ENCODE data around the gene CPA1.

DNA sequence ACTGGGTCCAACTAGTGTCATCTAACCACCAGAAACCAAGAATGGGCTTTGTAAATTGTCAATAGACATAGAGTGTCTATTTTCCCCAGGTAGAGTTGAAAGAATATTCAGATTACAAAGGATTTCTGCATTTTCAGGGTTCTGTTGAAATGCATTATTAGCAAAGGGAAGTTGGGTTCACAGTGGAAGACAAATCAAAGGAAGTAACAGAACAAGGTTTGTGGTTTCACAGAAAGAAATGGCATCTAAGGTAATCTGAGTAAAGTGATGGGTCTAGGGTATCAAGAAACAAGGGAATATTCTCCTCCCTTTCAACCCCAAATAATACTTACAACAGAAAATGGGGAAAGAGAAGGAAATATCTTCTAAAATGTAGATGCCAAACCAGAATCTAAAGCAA, 34.7 kb downstream of the CPA1 start:
- TF ChIP-seq POLR2A (IDR thresholded peaks at IDR 0.05) = no peak
- TF ChIP-seq, protein P1, sequence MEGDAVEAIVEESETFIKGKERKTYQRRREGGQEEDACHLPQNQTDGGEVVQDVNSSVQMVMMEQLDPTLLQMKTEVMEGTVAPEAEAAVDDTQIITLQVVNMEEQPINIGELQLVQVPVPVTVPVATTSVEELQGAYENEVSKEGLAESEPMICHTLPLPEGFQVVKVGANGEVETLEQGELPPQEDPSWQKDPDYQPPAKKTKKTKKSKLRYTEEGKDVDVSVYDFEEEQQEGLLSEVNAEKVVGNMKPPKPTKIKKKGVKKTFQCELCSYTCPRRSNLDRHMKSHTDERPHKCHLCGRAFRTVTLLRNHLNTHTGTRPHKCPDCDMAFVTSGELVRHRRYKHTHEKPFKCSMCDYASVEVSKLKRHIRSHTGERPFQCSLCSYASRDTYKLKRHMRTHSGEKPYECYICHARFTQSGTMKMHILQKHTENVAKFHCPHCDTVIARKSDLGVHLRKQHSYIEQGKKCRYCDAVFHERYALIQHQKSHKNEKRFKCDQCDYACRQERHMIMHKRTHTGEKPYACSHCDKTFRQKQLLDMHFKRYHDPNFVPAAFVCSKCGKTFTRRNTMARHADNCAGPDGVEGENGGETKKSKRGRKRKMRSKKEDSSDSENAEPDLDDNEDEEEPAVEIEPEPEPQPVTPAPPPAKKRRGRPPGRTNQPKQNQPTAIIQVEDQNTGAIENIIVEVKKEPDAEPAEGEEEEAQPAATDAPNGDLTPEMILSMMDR (IDR thresholded peaks at IDR 0.05) = no peak
